Effector memory CD4-positive, alpha-beta T cell (primary cell): ENCODE measurements around the gene CERK.
"Not testable (repeated sequence)": the region's sequence is repeated elsewhere in the genome, so short reads cannot be mapped to it uniquely, and the experiment has no call there.

Source experiments
- DNase-seq, 3 donors: peaks; one replicate each; pipeline ENCODE4 v3.0.0-alpha.2; 2020
- H3K27ac ChIP-seq: 2 replicates; pipeline ENCODE4 v1.7.0; 2013; ENCODE audit warnings: mild to moderate bottlenecking, low read length, moderate library complexity; ENCODE audit not compliant: insufficient read depth, poor library complexity, severe bottlenecking
- H3K27me3 ChIP-seq: replicated peaks from 2 replicates; pipeline ENCODE4 v1.7.0; 2013; ENCODE audit warnings: mild to moderate bottlenecking, low read length; ENCODE audit not compliant: insufficient read depth, control insufficient read depth, poor library complexity, severe bottlenecking
- H3K36me3 ChIP-seq: 2 replicates; pipeline ENCODE4 v1.7.0; 2013; ENCODE audit warnings: mild to moderate bottlenecking, low read length, moderate library complexity; ENCODE audit not compliant: control insufficient read depth, insufficient read depth
- H3K4me1 ChIP-seq: 2 replicates; pipeline ENCODE4 v1.7.0; 2013; ENCODE audit warnings: low read length, mild to moderate bottlenecking; ENCODE audit not compliant: control insufficient read depth, insufficient read depth, poor library complexity, severe bottlenecking
- H3K4me3 ChIP-seq: 2 replicates; pipeline ENCODE4 v1.7.0; 2013; ENCODE audit warnings: low read length, low read depth, mild to moderate bottlenecking; ENCODE audit not compliant: insufficient read depth, poor library complexity, severe bottlenecking
- H3K9me3 ChIP-seq: 2 replicates; pipeline ENCODE4 v1.7.0; 2013; ENCODE audit warnings: mild to moderate bottlenecking, low read length, moderate library complexity; ENCODE audit not compliant: control insufficient read depth

The CERK gene

DNA sequence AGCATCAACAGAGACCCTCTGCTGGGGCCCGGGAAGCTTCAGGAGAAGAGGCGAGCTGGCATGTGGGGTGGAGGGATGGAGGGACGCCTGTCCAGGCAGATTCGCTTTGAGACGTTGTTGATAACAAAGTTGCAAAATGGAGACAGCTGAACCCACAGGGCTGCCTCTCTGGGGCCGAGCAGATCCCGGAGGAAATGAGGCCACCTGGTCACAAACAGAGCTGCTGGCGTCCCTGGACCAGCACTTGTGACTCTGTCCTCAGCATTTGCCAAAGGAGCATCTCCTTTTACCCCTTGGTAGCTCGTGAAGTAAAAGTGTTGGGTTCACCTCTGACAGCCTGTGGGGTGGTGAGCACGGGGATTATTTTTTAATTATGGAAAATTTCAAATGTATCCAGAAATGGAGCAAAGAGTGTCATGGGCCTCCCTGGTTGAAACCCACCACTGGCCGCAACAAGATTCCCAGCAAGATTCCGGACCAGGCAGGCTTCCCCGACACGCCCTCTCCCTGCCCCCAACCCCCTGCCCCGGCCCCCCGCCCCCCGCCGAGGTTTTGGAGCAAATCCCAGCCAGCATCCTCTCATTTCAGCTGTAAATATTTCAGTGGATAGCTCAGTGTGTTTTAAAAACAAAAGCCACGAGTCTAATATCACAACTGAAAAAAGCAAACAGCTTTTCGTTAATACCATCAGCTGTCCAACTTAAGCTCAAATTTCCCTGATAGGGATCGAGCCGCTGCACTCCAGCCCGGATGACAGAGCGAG lies 97.6 kb downstream of the CERK start:
- H3K4me1 ChIP-seq = no peaks in the 10 kb centered on the region
- no peak overlapping the region for H3K27ac ChIP-seq
- H3K27me3 ChIP-seq = no peaks in the 10 kb centered on the region
- no peaks in the 10 kb centered on the region for H3K36me3 ChIP-seq
- no peaks in the 10 kb centered on the region for H3K9me3 ChIP-seq
- DNase-seq = no peak
- no peak overlapping the region for H3K4me3 ChIP-seq

DNA sequence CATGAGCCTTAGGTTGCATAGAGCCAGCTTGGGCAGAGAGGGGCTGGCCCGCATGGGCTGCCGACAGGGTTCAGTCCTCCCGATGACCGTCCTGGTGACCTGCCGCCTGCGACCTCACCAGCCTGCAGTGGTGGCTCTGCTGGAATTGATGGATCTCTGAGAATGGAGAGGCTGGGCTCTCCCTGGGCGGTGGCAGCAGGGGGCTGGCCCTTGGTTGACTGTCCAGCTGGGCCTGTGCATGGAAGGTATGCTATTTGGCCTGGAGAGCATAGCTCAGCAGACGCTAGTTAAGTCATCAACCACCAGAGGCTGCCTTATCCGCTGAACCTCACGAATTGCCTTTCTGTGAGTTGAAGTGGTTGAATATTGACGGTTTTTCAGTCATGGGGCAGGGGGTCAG lies 98.2 kb downstream of the CERK start:
- Histone ChIP-seq H3K27me3 (no peaks in the 10 kb centered on the region), H3K4me3 (no peak overlapping the region), H3K4me1 (no peaks in the 10 kb centered on the region), H3K9me3 (no peaks in the 10 kb centered on the region), H3K36me3 (no peaks in the 10 kb centered on the region), H3K27ac (no peak overlapping the region)
- no peak for DNase-seq

GRCh38 chr22:46638601-46639431 lies 99.2 kb downstream of the CERK start:
- H3K27ac ChIP-seq = no peak overlapping the region
- no peaks in the 10 kb centered on the region for H3K9me3 ChIP-seq
- H3K4me3 ChIP-seq = no peak overlapping the region
- H3K27me3 ChIP-seq = no peaks in the 10 kb centered on the region
- no peaks in the 10 kb centered on the region for H3K4me1 ChIP-seq
- DNase-seq = no peak
- no peaks in the 10 kb centered on the region for H3K36me3 ChIP-seq

DNA sequence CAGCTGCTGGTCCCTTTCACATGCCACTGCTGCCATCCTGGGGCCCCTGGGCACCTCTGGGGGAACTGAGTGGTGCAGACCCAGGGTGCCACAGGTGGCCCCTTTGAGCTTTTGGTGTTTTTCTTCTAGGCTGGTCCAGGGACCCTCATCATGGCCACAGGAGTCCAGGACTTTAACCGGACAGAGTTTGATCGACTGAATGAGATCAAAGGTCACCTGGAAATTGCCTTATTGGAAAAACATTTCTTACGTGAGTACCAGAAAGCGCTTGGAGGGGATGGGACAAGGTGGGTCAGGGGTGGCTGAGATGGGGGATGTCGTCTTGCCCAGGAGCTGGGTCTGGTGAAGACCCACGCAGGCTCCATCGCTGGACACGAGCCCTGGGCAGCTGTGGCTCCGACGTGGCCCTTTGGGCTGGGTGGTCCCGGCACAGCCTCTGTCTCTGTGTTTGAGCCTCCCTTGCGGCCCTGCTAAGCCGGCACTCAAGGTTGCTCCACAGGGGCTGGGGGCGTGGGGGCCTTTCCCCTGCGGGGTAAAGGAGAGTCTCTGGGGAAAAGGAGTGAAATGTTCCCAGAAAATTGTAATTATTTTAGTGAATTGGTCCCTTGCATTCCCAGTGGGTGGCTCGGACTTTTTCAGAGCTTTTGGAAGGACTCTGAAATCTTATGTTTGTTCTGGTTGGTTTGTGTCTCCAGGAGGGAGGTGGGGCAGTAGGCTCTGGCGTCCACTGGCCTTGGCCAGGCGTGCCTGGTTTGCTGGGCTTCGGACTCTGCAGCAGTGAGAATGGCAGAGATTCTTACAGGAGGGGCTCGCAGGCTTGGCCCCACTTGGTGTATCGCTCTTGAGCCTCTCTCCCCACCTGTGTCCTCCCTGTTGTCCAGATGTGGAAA lies 100.1 kb downstream of the CERK start:
- Histone ChIP-seq H3K9me3 (no peaks in the 10 kb centered on the region), H3K27ac (no peak overlapping the region), H3K4me3 (no peak overlapping the region), H3K27me3 (no peaks in the 10 kb centered on the region), H3K36me3 (no peaks in the 10 kb centered on the region), H3K4me1 (no peaks in the 10 kb centered on the region)
- no peak for DNase-seq

DNA sequence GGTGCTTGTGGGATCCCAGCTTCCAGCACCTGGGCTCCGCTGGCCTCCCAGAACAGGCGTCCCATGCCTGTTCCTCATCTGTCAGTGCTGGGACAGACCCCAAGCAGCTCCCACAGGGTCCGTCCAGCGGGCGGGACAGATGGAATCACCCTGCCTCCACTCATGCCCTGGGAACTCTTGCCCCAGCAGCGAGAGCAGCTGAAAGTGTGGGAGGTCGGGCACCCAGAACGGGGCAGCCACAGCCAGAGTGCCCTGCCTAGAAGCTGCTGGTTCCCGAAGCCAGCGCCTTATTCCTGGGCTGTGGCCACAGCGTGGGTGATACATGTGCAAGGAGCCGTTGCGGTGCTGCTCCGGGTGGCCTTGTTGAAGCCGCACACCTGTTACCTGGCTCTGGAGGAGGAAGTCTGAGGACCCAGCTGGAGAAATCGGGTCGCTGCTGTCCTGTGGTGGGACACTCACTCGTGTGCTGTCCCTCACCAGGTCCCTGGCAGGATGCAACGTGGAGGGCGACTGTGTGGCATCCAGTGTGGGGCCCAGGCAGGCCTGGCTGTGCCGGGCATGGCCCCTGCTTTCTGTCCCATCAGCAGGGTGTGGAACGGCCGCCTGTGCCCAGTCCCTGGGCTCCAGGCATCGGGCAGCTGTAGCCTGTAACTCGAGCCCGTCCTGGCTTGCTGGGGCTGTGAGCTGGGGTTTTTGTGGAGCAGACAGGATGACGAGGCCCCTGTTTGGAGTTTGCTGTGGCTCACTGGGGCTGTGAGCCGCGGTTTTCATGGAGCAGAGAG lies 101.6 kb downstream of the CERK start:
- DNase-seq = no peak
- no peak overlapping the region for H3K27ac ChIP-seq
- H3K27me3 ChIP-seq = no peaks in the 10 kb centered on the region
- no peaks in the 10 kb centered on the region for H3K4me1 ChIP-seq
- no peaks in the 10 kb centered on the region for H3K36me3 ChIP-seq
- no peaks in the 10 kb centered on the region for H3K9me3 ChIP-seq
- H3K4me3 ChIP-seq = no peak overlapping the region

GRCh38 chr22:46635756-46636155 lies 102.3 kb downstream of the CERK start:
- no peak for DNase-seq
- Histone ChIP-seq H3K9me3 (no peaks in the 10 kb centered on the region), H3K27me3 (no peaks in the 10 kb centered on the region), H3K36me3 (no peaks in the 10 kb centered on the region), H3K4me3 (no peak overlapping the region), H3K27ac (no peak overlapping the region), H3K4me1 (no peaks in the 10 kb centered on the region)

DNA sequence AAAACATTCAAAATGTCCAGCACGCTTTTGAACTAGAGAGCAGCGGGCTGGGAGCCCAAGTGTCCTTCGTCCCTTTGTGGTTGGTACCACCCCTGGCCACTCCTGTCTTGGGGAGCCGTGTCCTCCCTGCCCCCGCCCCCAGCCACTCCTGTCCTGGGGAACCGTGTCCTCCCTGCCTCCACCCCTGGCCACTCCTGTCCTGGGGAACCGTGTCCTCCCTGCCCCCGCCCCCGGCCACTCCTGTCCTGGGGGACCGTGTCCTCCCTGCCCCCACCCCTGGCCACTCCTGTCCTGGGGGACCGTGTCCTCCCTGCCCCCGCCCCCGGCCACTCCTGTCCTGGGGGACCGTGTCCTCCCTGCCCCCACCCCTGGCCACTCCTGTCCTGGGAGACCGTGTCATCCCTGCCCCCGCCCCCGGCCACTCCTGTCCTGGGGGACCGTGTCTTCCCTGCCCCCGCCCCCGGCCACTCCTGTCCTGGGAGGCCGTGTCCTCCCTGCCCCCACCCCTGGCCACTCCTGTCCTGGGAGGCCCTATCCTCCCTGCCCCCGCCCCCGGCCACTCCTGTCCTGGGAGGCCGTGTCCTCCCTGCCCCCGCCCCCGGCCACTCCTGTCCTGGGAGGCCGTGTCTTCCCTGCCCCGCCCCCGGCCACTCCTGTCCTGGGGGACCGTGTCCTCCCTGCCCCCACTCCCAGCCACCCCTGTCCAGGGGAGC lies 102.9 kb downstream of the CERK start:
- H3K36me3 ChIP-seq, H3K4me3 ChIP-seq, H3K4me1 ChIP-seq, H3K9me3 ChIP-seq, H3K27ac ChIP-seq, H3K27me3 ChIP-seq, DNase-seq: not testable (repeated sequence)
